Activated T-cell treated with anti-CD3 and anti-CD28 coated beads, Interleukin-2, amount 50 U/mL, for 48 hours (primary cell): Measurements from ENCODE around the gene ARHGEF37.

Source experiments
- DNase-seq, 2 experiments: peaks; one replicate each; pipeline ENCODE4 v3.0.0-alpha.2; 2020

Gene ARHGEF37

DNA sequence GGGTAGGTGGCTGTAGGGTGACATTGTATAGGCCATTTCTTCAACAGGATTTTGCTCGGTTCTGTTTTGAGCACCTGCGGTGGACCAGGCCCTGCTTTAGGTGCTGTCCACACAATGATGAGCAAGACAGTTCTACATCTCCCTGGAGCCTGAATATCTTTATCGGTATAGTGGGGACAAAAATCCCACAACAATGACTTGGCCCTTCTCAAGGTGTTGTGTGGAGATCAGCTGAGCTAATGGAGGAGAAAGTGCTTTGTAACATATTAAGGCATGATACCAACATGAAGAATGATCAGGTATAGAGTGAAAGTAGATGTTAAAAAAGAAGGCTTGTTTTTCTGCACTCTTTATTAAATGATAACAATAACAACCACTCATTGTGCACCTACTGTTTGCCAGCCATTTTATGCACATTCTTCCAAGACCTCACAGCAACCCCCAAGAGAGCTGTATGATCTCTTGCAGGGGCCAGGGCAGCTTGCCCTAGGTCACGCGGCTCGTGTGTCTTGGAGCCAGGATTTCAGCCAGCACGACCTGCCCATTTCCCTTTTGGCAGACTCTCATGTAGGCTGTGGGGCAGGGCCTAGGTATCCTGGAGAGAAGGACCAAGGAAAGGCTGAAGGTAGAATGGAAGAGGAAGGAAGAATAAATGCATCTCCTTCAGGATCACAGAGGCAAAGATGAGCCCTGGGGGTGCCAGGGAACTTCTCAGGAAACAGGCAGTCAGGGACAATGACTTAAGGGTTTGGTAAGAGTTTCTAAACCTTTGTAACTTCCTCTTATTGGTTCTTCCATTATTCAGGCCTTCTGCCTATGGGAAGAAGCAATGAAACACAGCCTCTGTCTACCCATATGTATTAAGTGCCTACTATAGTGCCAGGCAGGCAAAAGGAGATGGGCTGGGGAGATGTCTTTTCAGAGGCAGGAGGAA, 98.8 kb downstream of the ARHGEF37 start:
- no peak for DNase-seq

GRCh38 chr5:149680810-149681221, 99.5 kb downstream of the ARHGEF37 start:
- DNase-seq, result no peak

- no peak for DNase-seq
These were observed 100.0 kb downstream of the ARHGEF37 start for GRCh38 chr5:149681252-149681651.

DNA sequence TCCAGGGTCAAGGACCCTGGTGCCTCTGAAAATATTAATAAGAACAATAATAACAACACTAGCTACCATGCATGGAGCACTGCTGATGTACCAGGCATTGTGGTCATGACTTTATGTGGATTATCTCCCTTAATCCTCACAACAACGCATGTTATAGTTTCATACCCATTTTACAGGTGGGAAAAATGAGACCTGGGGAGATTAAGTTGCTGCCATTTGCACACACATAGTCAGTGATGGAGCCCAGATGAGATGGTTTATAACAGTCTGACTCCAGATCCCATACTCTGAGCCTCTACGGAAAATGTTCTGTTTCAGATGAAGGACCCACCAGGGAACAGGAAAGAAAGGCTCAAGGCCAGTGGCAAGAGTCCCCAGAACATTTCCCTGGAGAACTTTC, 100.6 kb downstream of the ARHGEF37 start:
- no peak for DNase-seq

GRCh38 chr5:149682532-149683075, 101.3 kb downstream of the ARHGEF37 start:
- DNase-seq, result no peak

DNA sequence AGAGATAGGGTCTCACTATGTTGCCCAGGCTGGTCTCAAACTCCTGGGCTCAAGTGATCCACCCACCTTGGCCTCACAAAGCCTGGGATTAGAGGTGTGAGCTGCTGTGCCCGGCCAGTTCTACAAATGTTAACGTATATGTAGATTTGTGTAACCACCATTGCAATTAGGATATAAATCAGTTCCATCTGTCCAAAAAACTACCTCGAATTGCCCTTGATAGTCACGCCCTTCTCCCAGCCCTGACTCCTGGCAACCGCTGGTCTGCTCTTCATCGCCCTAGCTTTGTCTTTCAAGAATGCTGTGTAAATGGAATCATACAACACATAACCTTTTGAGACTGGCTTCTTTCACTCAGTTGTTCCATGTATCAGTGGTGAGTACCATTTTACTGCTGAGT, 102.7 kb downstream of the ARHGEF37 start:
- no peak for DNase-seq

DNA sequence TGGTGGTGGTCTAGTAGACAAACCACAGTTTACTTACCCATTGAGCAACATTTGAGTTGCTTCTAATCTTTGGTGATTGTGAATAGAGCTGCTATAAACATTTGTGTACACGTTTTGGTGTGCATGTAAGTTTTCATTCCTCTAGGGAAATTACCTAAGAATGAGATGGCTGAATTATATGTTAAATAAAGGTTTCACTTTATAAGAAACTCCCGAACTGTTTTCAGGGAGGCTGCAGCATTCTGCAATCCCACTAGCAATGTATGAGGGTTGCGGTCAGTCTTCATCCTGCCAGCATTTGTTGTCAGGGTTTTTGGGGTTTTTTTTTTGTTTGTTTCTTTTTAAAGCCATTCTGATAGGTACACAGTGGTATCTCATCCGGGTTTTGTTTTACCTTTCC, 103.1 kb downstream of the ARHGEF37 start:
- DNase-seq, result no peak
